ENCODE data around the gene SAMHD1. TPM values are rescaled to one million over a fixed set of nuclear protein-coding genes. Genes with fewer than 3 reads are reported as not detected.
"Not testable (repeated sequence)": the region's sequence is repeated elsewhere in the genome, so short reads cannot be mapped to it uniquely, and the experiment has no call there.

The SAMHD1 gene
- total RNA-seq, 2 experiments from 2014 or later = 29.9 to 33.5 TPM

DNA sequence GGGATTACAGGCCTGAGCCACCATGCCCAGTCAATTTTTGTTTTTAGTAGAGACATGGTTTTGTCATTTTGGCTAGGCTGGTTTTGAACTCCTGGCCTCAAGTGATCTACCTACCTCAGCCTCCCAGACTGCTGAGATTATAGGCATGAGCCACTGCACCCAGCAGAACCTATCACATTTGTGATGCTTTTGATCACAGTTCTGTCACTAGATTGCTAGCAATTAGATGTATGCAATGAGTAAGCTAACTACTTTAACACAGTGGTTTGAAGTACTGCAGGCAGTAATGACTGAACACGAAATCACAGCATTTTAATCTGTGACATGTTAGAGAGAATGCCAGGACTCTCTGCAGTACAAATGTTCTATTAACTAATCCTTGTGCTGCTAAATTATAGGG is 19.6 kb upstream of the SAMHD1 start:
- Mint-ChIP-seq H3K27me3 (ENCODE audit: low read depth) (no peaks in the 10 kb centered on the region), H3K4me1 (ENCODE audit: low read depth) (peaks cover 67% of the 10 kb centered on the region), H3K9me3 (no peaks in the 10 kb centered on the region), H3K27ac (peak overlapping the region; percentile 59), H3K36me3 (ENCODE audit: low read depth) (peaks cover 2% of the 10 kb centered on the region), H3K4me3 (no peak overlapping the region)
- intact Hi-C loops (cut with micrococcal nuclease) = loop anchor here (1.0 to 5.0 kb wide), 3 partner anchors 21 to 126 kb away; partner anchors contain the start of gene RBL1
- peak; percentile 62 for DNase-seq
- CTCF ChIA-PET = no interaction called here

DNA sequence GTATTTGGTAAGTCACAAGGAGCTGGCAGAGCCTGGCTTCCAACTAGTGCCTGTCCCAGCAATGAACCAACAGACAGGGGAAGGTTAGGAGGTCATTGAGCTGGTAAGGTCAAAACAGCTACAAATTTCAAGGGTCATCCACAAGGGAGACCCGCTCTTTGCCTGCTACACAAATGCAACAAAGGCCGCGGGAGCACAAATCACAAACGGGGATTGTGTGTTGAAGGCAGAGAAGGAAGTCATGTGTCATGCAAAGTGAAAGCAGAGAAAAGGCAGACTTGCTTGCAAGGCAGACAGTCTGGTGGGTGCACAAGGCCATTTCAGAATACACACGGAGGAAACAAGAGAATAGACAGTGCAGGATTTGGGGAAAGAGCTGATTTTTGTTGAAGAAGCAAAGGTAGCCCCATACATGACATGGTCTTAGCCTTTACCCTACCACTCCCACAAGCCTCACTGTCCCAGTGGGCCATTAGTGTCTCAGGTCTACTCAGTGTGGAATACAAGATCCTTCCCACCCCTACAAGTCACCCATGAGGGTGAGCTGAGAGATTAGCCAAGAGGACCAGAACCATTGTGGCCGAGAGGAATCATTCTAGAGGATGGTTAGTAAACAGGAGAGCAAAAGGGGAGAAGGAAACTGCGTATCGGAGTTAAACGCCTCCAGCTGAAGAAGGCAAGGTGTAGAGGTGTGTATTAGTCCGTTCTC is 18.1 kb upstream of the SAMHD1 start:
- no peaks in the 10 kb centered on the region for H3K27me3 Mint-ChIP-seq (ENCODE audit: low read depth)
- CTCF ChIA-PET = interaction anchor here (1.2 kb wide), 1 partner anchor 134 kb away, joined by 5 read pairs; no protein-coding TSS in a partner anchor
- intact Hi-C loops (cut with micrococcal nuclease) = loop anchor here (1.0 to 5.0 kb wide), 3 partner anchors 32 to 128 kb away; partner anchors contain the start of gene RBL1
- peak overlapping the region; percentile 53 for H3K4me3 Mint-ChIP-seq
- peaks cover 2% of the 10 kb centered on the region for H3K36me3 Mint-ChIP-seq (ENCODE audit: low read depth)
- H3K4me1 Mint-ChIP-seq (ENCODE audit: low read depth) = peaks cover 60% of the 10 kb centered on the region
- no peaks in the 10 kb centered on the region for H3K9me3 Mint-ChIP-seq
- H3K27ac Mint-ChIP-seq = peak overlapping the region; percentile 86
- peak; percentile 67 for DNase-seq

DNA sequence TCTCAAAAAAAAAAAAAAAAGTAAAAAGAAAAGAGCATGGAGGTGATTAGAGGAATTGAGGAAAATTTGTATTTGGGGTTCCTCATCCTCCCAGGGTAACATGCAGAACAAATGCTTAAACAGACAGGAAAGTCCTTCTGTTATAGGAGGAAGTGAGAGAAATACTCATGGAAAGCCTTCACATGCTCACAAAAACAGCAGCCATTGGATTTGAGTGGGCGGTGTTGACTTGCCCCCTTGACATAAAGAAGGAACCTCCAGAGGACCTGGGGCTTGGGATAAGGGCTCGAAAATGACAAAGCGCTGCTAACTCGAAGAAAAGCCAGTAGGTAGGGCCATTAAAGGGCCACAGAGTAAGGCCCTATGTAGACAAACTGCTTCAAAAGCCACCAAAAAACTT is 17.5 kb upstream of the SAMHD1 start:
- H3K4me1 Mint-ChIP-seq (ENCODE audit: low read depth) = peaks cover 58% of the 10 kb centered on the region
- CTCF ChIA-PET = interaction anchor here (1.2 kb wide), 1 partner anchor 133 kb away, joined by 5 read pairs; no protein-coding TSS in a partner anchor
- DNase-seq = no peak
- no peaks in the 10 kb centered on the region for H3K27me3 Mint-ChIP-seq (ENCODE audit: low read depth)
- peak overlapping the region; percentile 86 for H3K27ac Mint-ChIP-seq
- intact Hi-C loops (cut with micrococcal nuclease) = loop anchor here (1.0 kb wide), 1 partner anchor 46 kb away; no protein-coding TSS in a partner anchor
- no peaks in the 10 kb centered on the region for H3K9me3 Mint-ChIP-seq
- H3K36me3 Mint-ChIP-seq (ENCODE audit: low read depth) = peaks cover 2% of the 10 kb centered on the region
- peak overlapping the region; percentile 53 for H3K4me3 Mint-ChIP-seq

DNA sequence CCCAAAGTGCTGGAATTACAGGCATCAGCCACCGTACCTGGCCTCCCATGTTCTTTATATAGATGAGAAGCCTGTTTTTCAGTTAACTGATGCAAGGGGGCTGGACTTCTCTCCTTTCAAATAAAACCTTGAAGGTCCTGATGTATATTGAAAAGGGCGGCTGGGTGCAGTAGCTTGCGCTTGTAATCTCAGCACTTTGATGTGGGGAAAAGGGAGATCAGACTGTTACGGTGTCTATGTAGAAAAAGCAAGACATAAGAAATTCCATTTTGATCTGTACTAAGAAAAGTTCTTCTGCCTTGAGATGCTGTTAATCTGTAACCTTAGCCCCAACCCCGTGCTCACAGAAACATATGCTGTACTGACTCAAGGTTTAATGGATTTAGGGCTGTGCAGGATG is 16.1 kb upstream of the SAMHD1 start:
- CTCF ChIA-PET = no interaction called here
- Mint-ChIP-seq H3K27ac (peak overlapping the region; percentile 51), H3K36me3 (ENCODE audit: low read depth) (peaks cover 5% of the 10 kb centered on the region), H3K27me3 (ENCODE audit: low read depth) (no peaks in the 10 kb centered on the region), H3K4me3 (peak overlapping the region; percentile 4), H3K4me1 (ENCODE audit: low read depth) (peaks cover 55% of the 10 kb centered on the region), H3K9me3 (peaks cover 3% of the 10 kb centered on the region)
- DNase-seq = no peak
- intact Hi-C loops (cut with micrococcal nuclease) = no loop called here

DNA sequence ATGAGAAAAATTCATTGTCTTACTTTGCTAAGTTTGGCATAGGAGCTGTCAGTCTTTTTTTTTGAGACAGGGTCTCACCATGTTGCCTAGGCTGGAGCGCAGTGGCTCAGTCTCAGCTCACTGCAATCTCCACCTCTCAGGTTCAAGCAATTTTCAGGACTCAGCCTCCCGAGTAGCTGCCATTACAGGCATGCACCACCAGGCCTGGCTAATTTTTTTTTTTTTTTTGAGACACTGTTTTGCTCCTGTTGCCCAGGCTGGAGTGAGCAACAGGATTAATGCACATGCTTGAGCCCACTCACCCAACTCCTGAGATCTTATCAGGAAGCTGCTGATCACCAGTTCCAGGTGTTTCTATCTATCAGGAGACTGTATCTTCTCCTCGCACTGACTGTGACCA is 15.5 kb upstream of the SAMHD1 start:
- H3K27ac Mint-ChIP-seq; H3K9me3 Mint-ChIP-seq; intact Hi-C loops (cut with micrococcal nuclease); H3K4me3 Mint-ChIP-seq; H3K36me3 Mint-ChIP-seq (ENCODE audit: low read depth); DNase-seq; H3K27me3 Mint-ChIP-seq (ENCODE audit: low read depth): not testable (repeated sequence)
- CTCF ChIA-PET = interaction anchor here (0.9 kb wide), 1 partner anchor 12 kb away, joined by 4 read pairs; no protein-coding TSS in a partner anchor
- peaks cover 53% of the 10 kb centered on the region for H3K4me1 Mint-ChIP-seq (ENCODE audit: low read depth)

DNA sequence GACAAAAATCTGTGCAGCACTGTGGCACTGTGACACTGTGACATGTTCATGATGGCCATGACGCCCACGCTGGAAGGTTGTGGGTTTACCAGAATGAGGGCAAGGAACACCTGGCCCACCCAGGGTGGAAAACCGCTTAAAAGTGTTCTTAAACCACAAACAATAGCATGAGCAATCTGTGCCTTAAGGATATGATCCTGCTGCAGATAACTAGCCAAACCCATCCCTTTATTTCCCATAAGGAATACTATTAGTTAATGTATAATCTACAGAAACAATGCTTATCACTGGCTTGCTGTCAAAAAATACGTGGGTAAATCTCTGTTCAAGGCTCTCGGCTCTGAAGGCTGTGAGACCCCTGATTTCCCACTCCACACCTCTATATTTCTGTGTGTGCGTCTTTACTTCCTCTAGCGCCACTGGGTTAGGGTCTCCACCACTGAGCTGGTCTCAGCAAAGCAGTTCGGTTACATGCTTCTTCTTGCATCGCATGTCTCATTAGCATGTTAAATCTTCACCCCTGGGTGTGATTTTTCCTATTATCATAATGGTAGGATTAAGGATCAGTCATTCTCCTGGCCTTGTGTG is 10.9 kb upstream of the SAMHD1 start:
- H3K4me3 Mint-ChIP-seq; H3K36me3 Mint-ChIP-seq (ENCODE audit: low read depth); H3K9me3 Mint-ChIP-seq; DNase-seq; intact Hi-C loops (cut with micrococcal nuclease); H3K27ac Mint-ChIP-seq; H3K27me3 Mint-ChIP-seq (ENCODE audit: low read depth): not testable (repeated sequence)
- peaks cover 22% of the 10 kb centered on the region for H3K4me1 Mint-ChIP-seq (ENCODE audit: low read depth)
- CTCF ChIA-PET = interaction anchor here (0.6 kb wide), 1 partner anchor 79 kb away, joined by 3 read pairs; no protein-coding TSS in a partner anchor

DNA sequence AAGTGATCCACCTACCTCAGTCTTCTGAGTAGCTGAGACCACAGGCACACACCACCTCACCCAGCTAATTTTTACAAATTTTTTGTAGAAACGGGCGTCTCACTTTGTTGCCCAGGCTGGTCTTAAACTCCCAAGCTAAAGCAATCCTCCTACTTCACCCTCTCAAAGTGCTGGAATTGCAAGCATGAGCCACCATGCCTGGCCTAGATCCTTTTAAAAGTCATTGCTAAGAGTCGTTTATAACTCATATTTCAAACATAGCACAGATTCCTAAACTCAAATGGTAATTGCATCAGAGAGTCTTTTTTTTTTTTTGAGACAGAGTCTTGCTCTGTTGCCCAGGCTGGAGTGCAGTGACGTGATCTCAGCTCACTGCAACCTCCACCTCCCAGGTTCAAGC is 7.7 kb upstream of the SAMHD1 start:
- no peak overlapping the region for H3K27ac Mint-ChIP-seq
- H3K4me3 Mint-ChIP-seq = no peak overlapping the region
- DNase-seq = no peak
- H3K4me1 Mint-ChIP-seq (ENCODE audit: low read depth) = peaks cover 26% of the 10 kb centered on the region
- intact Hi-C loops (cut with micrococcal nuclease) = no loop called here
- peaks cover 6% of the 10 kb centered on the region for H3K9me3 Mint-ChIP-seq
- CTCF ChIA-PET = interaction anchor here (0.7 kb wide), 1 partner anchor 540 kb away, joined by 3 read pairs; no protein-coding TSS in a partner anchor
- H3K27me3 Mint-ChIP-seq (ENCODE audit: low read depth) = no peaks in the 10 kb centered on the region
- H3K36me3 Mint-ChIP-seq (ENCODE audit: low read depth) = peaks cover 5% of the 10 kb centered on the region

DNA sequence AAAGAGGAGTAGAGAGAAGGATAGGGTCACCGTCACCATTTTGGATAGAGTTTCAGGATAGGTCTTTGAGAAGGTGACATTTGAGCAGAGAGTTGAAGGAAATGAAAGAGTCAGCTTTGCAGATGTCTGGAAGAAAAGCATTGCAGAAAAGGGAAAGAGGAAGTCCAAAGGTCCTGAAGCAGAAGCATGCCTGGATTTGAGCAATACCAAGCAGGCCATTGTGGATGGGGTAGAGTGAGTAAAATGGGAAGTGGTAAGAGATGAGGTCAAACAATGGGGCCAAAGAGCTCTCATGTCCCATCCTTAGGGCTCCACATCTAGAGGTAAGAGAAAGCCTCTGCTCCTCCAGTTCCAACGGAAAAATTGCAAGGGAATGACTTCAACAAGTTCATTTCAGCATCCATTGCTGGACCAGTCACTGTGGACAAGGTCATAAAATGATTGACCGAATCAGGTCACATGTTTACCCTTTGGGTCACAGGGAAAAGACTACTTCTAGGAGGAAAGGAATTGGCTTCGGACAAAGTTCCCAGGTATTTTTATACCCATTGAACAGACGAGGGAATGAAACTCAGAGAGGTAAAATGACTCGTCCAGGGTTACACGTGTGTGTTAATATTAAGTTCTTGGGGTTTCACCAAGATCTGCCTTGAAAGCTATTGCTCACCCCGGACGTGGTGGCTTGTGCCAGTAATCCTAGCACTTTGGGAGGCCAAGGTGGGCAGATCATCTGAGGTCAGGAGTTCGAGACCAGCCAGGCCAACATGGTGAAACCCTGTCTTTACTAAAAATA is 6.6 kb upstream of the SAMHD1 start:
- intact Hi-C loops (cut with micrococcal nuclease) = no loop called here
- H3K27me3 Mint-ChIP-seq (ENCODE audit: low read depth) = no peaks in the 10 kb centered on the region
- H3K36me3 Mint-ChIP-seq (ENCODE audit: low read depth) = peaks cover 5% of the 10 kb centered on the region
- peak; percentile 36 for DNase-seq
- CTCF ChIA-PET = interaction anchor here (0.6 kb wide), 1 partner anchor 26 kb away, joined by 3 read pairs; no protein-coding TSS in a partner anchor
- H3K4me1 Mint-ChIP-seq (ENCODE audit: low read depth) = peaks cover 28% of the 10 kb centered on the region
- H3K4me3 Mint-ChIP-seq = no peak overlapping the region
- peaks cover 6% of the 10 kb centered on the region for H3K9me3 Mint-ChIP-seq
- H3K27ac Mint-ChIP-seq = no peak overlapping the region

DNA sequence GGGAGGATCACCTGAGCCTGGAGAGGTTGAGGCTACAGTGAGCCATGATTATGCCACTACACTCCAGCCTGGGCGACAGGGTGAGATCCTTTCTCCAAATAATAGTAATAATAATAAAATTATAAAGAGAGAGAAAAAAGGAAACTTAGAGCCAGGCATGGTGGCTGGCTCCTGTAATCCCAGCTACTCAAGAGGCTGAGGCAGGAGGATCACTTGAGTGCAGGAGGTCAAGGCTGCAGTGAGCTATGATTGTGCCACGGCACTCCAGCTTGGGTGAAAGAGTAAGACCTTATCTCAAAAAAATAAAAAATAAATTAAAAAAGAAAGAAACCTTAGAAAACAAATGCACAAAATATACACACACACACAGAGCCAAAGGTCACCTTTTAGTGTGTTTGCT is 5.2 kb upstream of the SAMHD1 start:
- Mint-ChIP-seq H3K4me3 (no peak overlapping the region), H3K27ac (no peak overlapping the region), H3K36me3 (ENCODE audit: low read depth) (no peaks in the 10 kb centered on the region), H3K4me1 (ENCODE audit: low read depth) (peaks cover 27% of the 10 kb centered on the region), H3K27me3 (ENCODE audit: low read depth) (no peaks in the 10 kb centered on the region), H3K9me3 (no peaks in the 10 kb centered on the region)
- DNase-seq = no peak
- intact Hi-C loops (cut with micrococcal nuclease) = no loop called here
- CTCF ChIA-PET = no interaction called here

DNA sequence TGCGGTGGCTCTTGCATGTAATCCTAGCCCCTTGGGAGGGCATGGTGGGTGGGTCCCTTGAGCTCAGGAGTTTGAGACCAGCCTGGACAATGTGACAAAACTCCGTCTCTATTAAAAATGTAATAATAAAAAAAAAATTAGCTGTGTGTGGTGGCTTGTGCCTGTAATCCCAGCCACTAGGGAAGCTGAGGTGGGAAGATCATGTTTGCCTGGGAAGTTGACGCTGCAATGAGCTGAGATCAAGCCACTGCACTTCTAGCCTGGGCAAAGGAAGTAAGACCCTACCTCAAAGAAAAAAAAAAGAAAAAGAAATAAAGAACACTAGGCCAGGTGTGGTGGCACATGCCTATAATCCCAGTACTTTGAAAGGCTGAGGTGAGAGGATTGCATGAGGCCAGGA is 4.5 kb upstream of the SAMHD1 start:
- intact Hi-C loops (cut with micrococcal nuclease) = no loop called here
- CTCF ChIA-PET = interaction anchor here (0.6 kb wide), 1 partner anchor 20 kb away, joined by 3 read pairs; no protein-coding TSS in a partner anchor

DNA sequence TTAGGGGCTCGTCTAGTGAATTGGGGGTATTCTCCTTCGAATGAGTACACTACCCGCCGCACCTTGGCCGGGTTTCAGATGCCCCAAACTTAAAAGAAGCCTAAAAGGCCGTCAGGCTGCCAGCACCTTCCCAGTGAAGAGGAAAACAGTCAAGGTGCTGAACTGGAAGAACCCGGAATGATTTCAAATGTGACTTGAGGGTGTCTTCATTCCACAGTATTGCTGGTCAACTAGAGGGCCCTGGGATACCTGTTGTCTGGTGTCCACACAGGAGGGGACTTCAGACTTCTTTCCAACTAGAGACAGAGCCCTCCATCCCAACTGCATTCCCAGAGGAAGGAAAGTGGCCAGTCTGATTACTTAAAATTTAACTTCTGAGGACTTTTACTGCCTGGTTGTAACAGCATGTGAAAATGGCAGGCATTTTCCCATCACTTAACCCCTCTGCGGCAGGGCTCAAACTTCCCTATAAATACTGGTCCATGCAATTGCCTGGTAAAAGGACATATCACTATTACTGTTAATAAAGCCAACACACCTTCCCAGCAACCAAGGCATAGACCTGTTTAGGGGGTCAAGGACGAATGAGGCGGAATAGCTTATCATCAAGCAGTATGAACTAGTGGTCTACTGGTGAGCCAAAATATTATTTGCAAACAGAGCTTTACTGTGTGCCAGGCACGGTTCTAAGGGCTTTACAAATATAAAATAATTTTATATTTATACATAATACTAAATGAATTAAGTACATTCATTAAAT is 651 bp upstream of the SAMHD1 start:
- no peaks in the 10 kb centered on the region for H3K27me3 Mint-ChIP-seq (ENCODE audit: low read depth)
- peaks cover 3% of the 10 kb centered on the region for H3K36me3 Mint-ChIP-seq (ENCODE audit: low read depth)
- peak overlapping the region; percentile 96 for H3K4me3 Mint-ChIP-seq
- intact Hi-C loops (cut with micrococcal nuclease) = loop anchor here (2.0 to 5.0 kb wide), 2 partner anchors 145 to 227 kb away; partner anchors contain the start of genes MROH8, RBL1 and RPN2
- no peaks in the 10 kb centered on the region for H3K9me3 Mint-ChIP-seq
- no peak for DNase-seq
- peaks cover 32% of the 10 kb centered on the region for H3K4me1 Mint-ChIP-seq (ENCODE audit: low read depth)
- CTCF ChIA-PET = no interaction called here
- H3K27ac Mint-ChIP-seq = peak overlapping the region; percentile 92

More for the DNA sequence above, 4.5 kb upstream of the SAMHD1 start:
- Mint-ChIP-seq H3K27ac (no peak overlapping the region), H3K36me3 (ENCODE audit: low read depth) (no peaks in the 10 kb centered on the region), H3K4me3 (no peak overlapping the region), H3K9me3 (no peaks in the 10 kb centered on the region), H3K27me3 (ENCODE audit: low read depth) (no peaks in the 10 kb centered on the region), H3K4me1 (ENCODE audit: low read depth) (peaks cover 29% of the 10 kb centered on the region)
- DNase-seq = no peak

Measured in activated naive CD4-positive, alpha-beta T cell treated with anti-CD3 and anti-CD28 coated beads for 36 hours (primary cell).